ENCODE data around the gene RCAN1. TPM values are rescaled to one million over a fixed set of nuclear protein-coding genes. Genes with fewer than 3 reads are reported as not detected.

RCAN1 gene
- total RNA-seq, 1 experiment from 2014 or later: 9.7 TPM

GRCh38 chr21:34540206-34540605, 74.7 kb downstream of the RCAN1 start:
- DNase-seq (ENCODE audit: low read depth, low spot score) (no peak), ATAC-seq (no peak)
- H3K27ac ChIP-seq (ENCODE audit: low read depth, low read length): no peak overlapping the region
- POLR2A ChIA-PET: no interaction called here
- no TSS peak for BruUV-seq (replicated peaks)
- no peak overlapping the region for H3K4me3 ChIP-seq (replicated peaks in 1 of 2; ENCODE audit: low read depth in 1 of 2, low read length in 2 of 2)
- TF ChIP-seq EZH2phosphoT487 (IDR thresholded peaks at IDR 0.05; ENCODE audit: borderline replicate concordance): no peak
- no peaks in the 10 kb centered on the region for H3K27me3 ChIP-seq (ENCODE audit: insufficient read depth, low read length)
- no peaks in the 10 kb centered on the region for H3K9me2 ChIP-seq (ENCODE audit: insufficient read depth)
- CTCF ChIA-PET: no interaction called here
- no peak overlapping the region for H2AFZ ChIP-seq (ENCODE audit: low read depth, low read length, poor library complexity, severe bottlenecking)
- intact Hi-C loops (cut with micrococcal nuclease): no loop called here
- peaks cover 11 to 33% of the 10 kb centered on the region in 2 experiments for H3K4me1 ChIP-seq (ENCODE audit: control insufficient read depth in 1 of 2, insufficient read depth in 2 of 2, low read length in 2 of 2)
- H3K9me3 ChIP-seq (ENCODE audit: control insufficient read depth in 1 of 2, insufficient read depth in 1 of 2, low read depth in 1 of 2, low read length in 2 of 2): no peaks in the 10 kb centered on the region
- no peaks in the 10 kb centered on the region for H3K36me3 ChIP-seq (ENCODE audit: control insufficient read depth in 1 of 2, insufficient read depth in 2 of 2, low read length in 2 of 2)
- RAD21 ChIA-PET (ENCODE audit: low non-redundant PET in 1 of 2, low total read pairs in 2 of 2, uncharacterized antibody in 2 of 2, unreplicated experiment in 2 of 2): no interaction called here
- no peak overlapping the region for H3K4me2 ChIP-seq (ENCODE audit: low read length)
- no peaks in the 10 kb centered on the region for H3K79me2 ChIP-seq (ENCODE audit: insufficient read depth, low read length)
- H3K9ac ChIP-seq (ENCODE audit: low read length): no peak overlapping the region
- H4K20me1 ChIP-seq (ENCODE audit: insufficient read depth): no peaks in the 10 kb centered on the region

- Histone ChIP-seq H3K4me1 (ENCODE audit: control insufficient read depth in 1 of 2, insufficient read depth in 2 of 2, low read length in 2 of 2) (peaks cover 0 to 16% of the 10 kb centered on the region in 2 experiments; a peak in 2 of 4 replicates), H3K27me3 (ENCODE audit: insufficient read depth, low read length) (no peaks in the 10 kb centered on the region), H3K36me3 (ENCODE audit: control insufficient read depth in 1 of 2, insufficient read depth in 2 of 2, low read length in 2 of 2) (no peaks in the 10 kb centered on the region), H3K4me3 (replicated peaks in 1 of 2; ENCODE audit: low read depth in 1 of 2, low read length in 2 of 2) (no peak overlapping the region), H3K27ac (ENCODE audit: low read depth, low read length) (no peak overlapping the region), H3K4me2 (ENCODE audit: low read length) (no peak overlapping the region), H3K9ac (ENCODE audit: low read length) (no peak overlapping the region), H3K9me3 (ENCODE audit: control insufficient read depth in 1 of 2, insufficient read depth in 1 of 2, low read depth in 1 of 2, low read length in 2 of 2) (no peaks in the 10 kb centered on the region), H4K20me1 (ENCODE audit: insufficient read depth) (no peaks in the 10 kb centered on the region), H2AFZ (ENCODE audit: low read depth, low read length, poor library complexity, severe bottlenecking) (no peak overlapping the region), H3K9me2 (ENCODE audit: insufficient read depth) (no peaks in the 10 kb centered on the region), H3K79me2 (ENCODE audit: insufficient read depth, low read length) (no peaks in the 10 kb centered on the region)
- intact Hi-C loops (cut with micrococcal nuclease): no loop called here
- no peak for DNase-seq (ENCODE audit: low read depth, low spot score)
- BruUV-seq (replicated peaks): no TSS peak
- no peak for TF ChIP-seq CTCF (IDR thresholded peaks at IDR 0.05 in 2 of 3, conservative IDR thresholded peaks at IDR 0.05 in 1 of 3; ENCODE audit: borderline replicate concordance in 1 of 3, insufficient read depth in 1 of 3, low read depth in 2 of 3, low read length in 2 of 3)
- no peak for TF ChIP-seq RAD21 (IDR thresholded peaks at IDR 0.05; ENCODE audit: low read depth)
- TF ChIP-seq ZNF274 (IDR thresholded peaks at IDR 0.05; ENCODE audit: low read depth, low read length): no peak
- TF ChIP-seq ZFX (IDR thresholded peaks at IDR 0.05): no peak
- no peak for TF ChIP-seq POLR2A (IDR thresholded peaks at IDR 0.05; ENCODE audit: borderline replicate concordance, extremely low read depth, insufficient read depth, insufficient read length)
- TF ChIP-seq SIN3A (IDR thresholded peaks at IDR 0.05; ENCODE audit: low read depth): no peak
- TF ChIP-seq SP1 (IDR thresholded peaks at IDR 0.05; ENCODE audit: low read depth): no peak
- TF ChIP-seq ELF1 (IDR thresholded peaks at IDR 0.05; ENCODE audit: borderline replicate concordance, low read depth): no peak
- no peak for TF ChIP-seq YY1 (IDR thresholded peaks at IDR 0.05; ENCODE audit: extremely low read depth, insufficient replicate concordance, low read depth, low read length)
- no peak for TF ChIP-seq CEBPB (IDR thresholded peaks at IDR 0.05; ENCODE audit: low read depth)
- TF ChIP-seq SRF (IDR thresholded peaks at IDR 0.05; ENCODE audit: low read depth): no peak
- TF ChIP-seq MAX (IDR thresholded peaks at IDR 0.05): no peak
- no peak for TF ChIP-seq TCF7L2 (IDR thresholded peaks at IDR 0.05; ENCODE audit: borderline replicate concordance, extremely low read depth, insufficient read depth, insufficient read length)
- no peak for TF ChIP-seq POLR2AphosphoS5 (IDR thresholded peaks at IDR 0.05; ENCODE audit: low read depth, low read length)
- TF ChIP-seq CBX3 (IDR thresholded peaks at IDR 0.05; ENCODE audit: low read depth): no peak
- no peak for TF ChIP-seq ATF3 (IDR thresholded peaks at IDR 0.05)
- ChIA-PET RAD21 (ENCODE audit: low non-redundant PET in 1 of 2, low total read pairs in 2 of 2, uncharacterized antibody in 2 of 2, unreplicated experiment in 2 of 2) (no interaction called here), POLR2A (no interaction called here), CTCF (interaction anchor here (1.3 kb wide), 1 partner anchor 27 kb away, joined by 3 read pairs; no protein-coding TSS in a partner anchor)
- ATAC-seq: no peak
Observed at GRCh38 chr21:34537838-34538237, 77.1 kb downstream of the RCAN1 start.
